Measurements from ENCODE around the gene APOBEC3A. TPM values are rescaled to one million over a fixed set of nuclear protein-coding genes. Genes with fewer than 3 reads are reported as not detected.

Gene APOBEC3A
- total and polyA plus RNA-seq, 2 of the 8 experiments (the other 6 are each of a cell fraction or from before 2014, with no cell fraction given): not detected

DNA sequence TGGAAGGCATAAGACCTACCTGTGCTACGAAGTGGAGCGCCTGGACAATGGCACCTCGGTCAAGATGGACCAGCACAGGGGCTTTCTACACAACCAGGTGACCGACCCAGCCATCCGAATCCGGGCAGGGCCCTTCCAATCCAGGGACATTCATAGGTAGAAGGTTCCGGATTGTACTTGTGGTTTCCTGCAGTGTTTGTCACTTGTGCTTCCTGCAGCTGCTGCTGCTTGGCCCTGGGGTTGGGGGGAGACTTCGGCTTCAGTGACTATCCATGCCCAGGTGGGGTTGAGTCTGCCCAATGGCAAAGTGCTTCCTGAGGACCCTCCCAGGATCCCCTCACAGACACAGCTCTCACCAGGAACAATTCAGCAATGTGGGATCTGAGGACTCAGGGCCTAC is 2.2 kb downstream of the APOBEC3A start:
- Histone ChIP-seq H3K4me3 (ENCODE audit: extremely low read depth in 1 of 4, insufficient read depth in 2 of 4, low read depth in 3 of 4, low read length in 4 of 4) (no peak overlapping the region), H3K79me1 (ENCODE audit: low read depth, low read length) (no peaks in the 10 kb centered on the region), H4K5ac (ENCODE audit: insufficient read length, low read depth, low read length) (no peak overlapping the region), H4K91ac (replicated peaks; ENCODE audit: insufficient read length, low read length) (no peak overlapping the region), H3K18ac (ENCODE audit: extremely low read depth, low read length) (no peak overlapping the region), H3K36me3 (ENCODE audit: control insufficient read depth in 2 of 4, insufficient read depth in 4 of 4, low read length in 3 of 4) (no peaks in the 10 kb centered on the region), H3K27me3 (replicated peaks in 1 of 4; ENCODE audit: control insufficient read depth in 3 of 4, extremely low read depth in 1 of 4, insufficient read depth in 3 of 4, low read length in 3 of 4) (no peaks in the 10 kb centered on the region), H4K8ac (ENCODE audit: extremely low read depth, insufficient read depth, low read length) (no peak overlapping the region), H4K20me1 (replicated peaks in 1 of 2; ENCODE audit: control insufficient read depth in 1 of 2, insufficient read depth in 2 of 2, low read length in 2 of 2) (no peaks in the 10 kb centered on the region), H3K9ac (replicated peaks in 1 of 4; ENCODE audit: extremely low read depth in 1 of 4, low read depth in 3 of 4, low read length in 3 of 4) (no peak overlapping the region), H3K14ac (ENCODE audit: insufficient read length) (no peak overlapping the region), H3K27ac (ENCODE audit: low read depth, low read length) (no peak overlapping the region), H2AK5ac (ENCODE audit: low read depth, low read length) (no peak overlapping the region), H2BK5ac (ENCODE audit: low read depth, low read length) (no peak overlapping the region), H2BK120ac (replicated peaks; ENCODE audit: low read depth, low read length) (no peak overlapping the region), H3K56ac (replicated peaks; ENCODE audit: insufficient read length, low read depth, low read length) (no peak overlapping the region), H2BK15ac (ENCODE audit: low read length) (no peak overlapping the region), H2AFZ (ENCODE audit: low read length) (no peak overlapping the region), H3K23ac (ENCODE audit: insufficient read length) (no peak overlapping the region), H2BK20ac (ENCODE audit: low read length) (no peak overlapping the region), H3K4me2 (ENCODE audit: insufficient read depth in 1 of 2, low read depth in 2 of 2, low read length in 2 of 2) (no peak overlapping the region), H3K79me2 (ENCODE audit: control insufficient read depth in 1 of 2, insufficient read depth in 2 of 2, low read length in 2 of 2) (no peaks in the 10 kb centered on the region), H3K4me1 (replicated peaks in 1 of 4; ENCODE audit: control insufficient read depth in 3 of 4, insufficient read depth in 4 of 4, low read length in 3 of 4) (no peaks in the 10 kb centered on the region; a peak in 1 of 7 replicates), H3K4ac (replicated peaks; ENCODE audit: insufficient read length, low read depth, low read length) (no peak overlapping the region), H2BK12ac (ENCODE audit: low read depth, low read length) (no peak overlapping the region), H3K23me2 (ENCODE audit: low read depth, low read length) (no peaks in the 10 kb centered on the region), H3K9me3 (ENCODE audit: insufficient read depth in 2 of 2, low read depth in 1 of 2, low read length in 1 of 2) (no peaks in the 10 kb centered on the region)
- 95% methylated on average over 8 of the region's 8 CpGs; no CpG with 5 or more reads in 1 of the 2 experiments for WGBS, 2 experiments (ENCODE audit: extremely low coverage in 1 of 2, insufficient coverage in 1 of 2, insufficient read length in 1 of 2, insufficient replicate concordance in 2 of 2, low coverage in 1 of 2, low lambda C conversion rate in 2 of 2, missing lambda C conversion rate in 1 of 2)
- ChIA-PET POLR2A (ENCODE audit: partially characterized antibody) (interaction anchor here (0.6 kb wide), 1 partner anchor 69 kb away, joined by 3 read pairs; no protein-coding TSS in a partner anchor), CTCF (ENCODE audit: partially characterized antibody) (interaction anchor here (1.1 to 1.5 kb wide), 2 partner anchors 14 to 241 kb away, joined by 3 to 5 read pairs; no protein-coding TSS in a partner anchor)
- FAIRE-seq (no peak), DNase-seq (ENCODE audit: low read depth in 1 of 2, low spot score in 2 of 2) (no peak)
- TF ChIP-seq EP300 (IDR thresholded peaks at IDR 0.05; ENCODE audit: borderline replicate concordance in 1 of 2, low read depth in 2 of 2, low read length in 2 of 2): no peak
- no peak for TF ChIP-seq SP2 (IDR thresholded peaks at IDR 0.05; ENCODE audit: low read length)
- no peak for TF ChIP-seq EZH2 (IDR thresholded peaks at IDR 0.05; ENCODE audit: low read depth, low read length, severe bottlenecking)
- TF ChIP-seq TAF1 (IDR thresholded peaks at IDR 0.05; ENCODE audit: low read depth, low read length): no peak
- no peak for TF ChIP-seq SIRT6 (IDR thresholded peaks at IDR 0.05; ENCODE audit: low read length)
- TF ChIP-seq FOSL1 (IDR thresholded peaks at IDR 0.05; ENCODE audit: insufficient read depth, low read depth, low read length): no peak
- no peak for TF ChIP-seq SIX5 (IDR thresholded peaks at IDR 0.05; ENCODE audit: low read depth, low read length)
- TF ChIP-seq SUZ12 (IDR thresholded peaks at IDR 0.05; ENCODE audit: low read length): no peak
- TF ChIP-seq BCL11A (IDR thresholded peaks at IDR 0.05; ENCODE audit: low read depth in 2 of 2, low read length in 2 of 2): no peak
- TF ChIP-seq SP1 (IDR thresholded peaks at IDR 0.05; ENCODE audit: low read depth, low read length): no peak
- TF ChIP-seq YY1 (IDR thresholded peaks at IDR 0.05; ENCODE audit: low read depth, low read length): no peak
- no peak for TF ChIP-seq RAD21 (IDR thresholded peaks at IDR 0.05 in 1 of 2, conservative IDR thresholded peaks at IDR 0.05 in 1 of 2; ENCODE audit: low read depth in 2 of 2, low read length in 2 of 2)
- TF ChIP-seq, protein P1, sequence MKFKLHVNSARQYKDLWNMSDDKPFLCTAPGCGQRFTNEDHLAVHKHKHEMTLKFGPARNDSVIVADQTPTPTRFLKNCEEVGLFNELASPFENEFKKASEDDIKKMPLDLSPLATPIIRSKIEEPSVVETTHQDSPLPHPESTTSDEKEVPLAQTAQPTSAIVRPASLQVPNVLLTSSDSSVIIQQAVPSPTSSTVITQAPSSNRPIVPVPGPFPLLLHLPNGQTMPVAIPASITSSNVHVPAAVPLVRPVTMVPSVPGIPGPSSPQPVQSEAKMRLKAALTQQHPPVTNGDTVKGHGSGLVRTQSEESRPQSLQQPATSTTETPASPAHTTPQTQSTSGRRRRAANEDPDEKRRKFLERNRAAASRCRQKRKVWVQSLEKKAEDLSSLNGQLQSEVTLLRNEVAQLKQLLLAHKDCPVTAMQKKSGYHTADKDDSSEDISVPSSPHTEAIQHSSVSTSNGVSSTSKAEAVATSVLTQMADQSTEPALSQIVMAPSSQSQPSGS (IDR thresholded peaks at IDR 0.05; ENCODE audit: low read length): no peak
